Measurements from ENCODE around the gene GLCCI1. TPM values are rescaled to one million over a fixed set of nuclear protein-coding genes. Genes with fewer than 3 reads are reported as not detected.

GLCCI1 gene
- polyA plus RNA-seq, 1 donor (not counting 4 experiments of a cell fraction or from before 2014, with no cell fraction given) = 3.4 TPM

GRCh38 chr7:8112685-8113084, 144.1 kb downstream of the GLCCI1 start:
- no peak overlapping the region for H3K4me2 ChIP-seq (ENCODE audit: control insufficient read depth, extremely low read depth, insufficient read depth, low read depth, low read length)
- no peaks in the 10 kb centered on the region for H3K36me3 ChIP-seq (ENCODE audit: control insufficient read depth in 2 of 2, extremely low read depth in 1 of 2, insufficient read depth in 2 of 2, low read length in 2 of 2)
- no peak for DNase-seq (ENCODE audit: low read depth, low spot score)
- H2AFZ ChIP-seq (ENCODE audit: control insufficient read depth, low read length) = no peak overlapping the region
- no peaks in the 10 kb centered on the region for H3K79me2 ChIP-seq (ENCODE audit: control insufficient read depth, insufficient read depth, low read length)
- dilution Hi-C loops (cut with MboI; ENCODE audit: extremely low pct_ligation_motif_present, low sequenced_read_pairs) = no loop called here
- H3K4me1 ChIP-seq (ENCODE audit: control insufficient read depth, extremely low read depth, insufficient read depth, low read length) = no peaks in the 10 kb centered on the region
- H3K9ac ChIP-seq (ENCODE audit: control insufficient read depth, extremely low read depth, insufficient read depth, low read length) = no peak overlapping the region
- TF ChIP-seq EZH2 (IDR thresholded peaks at IDR 0.05; ENCODE audit: low read length) (no peak), CTCF (optimal IDR thresholded peaks at IDR 0.05 in 1 of 3, IDR thresholded peaks at IDR 0.05 in 1 of 3, conservative IDR thresholded peaks at IDR 0.05 in 1 of 3; ENCODE audit: extremely low read depth in 1 of 3, insufficient read depth in 2 of 3, low read length in 3 of 3) (no peak)
- H3K4me3 ChIP-seq (ENCODE audit: control insufficient read depth in 2 of 3, extremely low read depth in 1 of 3, insufficient read depth in 2 of 3, low read depth in 1 of 3, low read length in 3 of 3) = no peak overlapping the region
- H3K9me3 ChIP-seq (ENCODE audit: control insufficient read depth, low read depth, low read length) = no peaks in the 10 kb centered on the region
- no peaks in the 10 kb centered on the region for H4K20me1 ChIP-seq (ENCODE audit: control insufficient read depth, extremely low read depth, insufficient read depth, low read length)
- no peaks in the 10 kb centered on the region for H3K27me3 ChIP-seq (ENCODE audit: control insufficient read depth, extremely low read depth, insufficient read depth, low read length)
- H3K9me1 ChIP-seq (ENCODE audit: control insufficient read depth, extremely low read depth, insufficient read depth, low read length) = no peaks in the 10 kb centered on the region
- no peak for FAIRE-seq
- H3K27ac ChIP-seq (ENCODE audit: control insufficient read depth, insufficient read depth, low read length) = no peak overlapping the region

- dilution Hi-C loops (cut with MboI; ENCODE audit: extremely low pct_ligation_motif_present, low sequenced_read_pairs) = no loop called here
- Histone ChIP-seq H3K4me3 (ENCODE audit: control insufficient read depth in 2 of 3, extremely low read depth in 1 of 3, insufficient read depth in 2 of 3, low read depth in 1 of 3, low read length in 3 of 3) (no peak overlapping the region), H3K4me2 (ENCODE audit: control insufficient read depth, extremely low read depth, insufficient read depth, low read depth, low read length) (no peak overlapping the region), H3K9me3 (ENCODE audit: control insufficient read depth, low read depth, low read length) (no peaks in the 10 kb centered on the region), H3K27me3 (ENCODE audit: control insufficient read depth, extremely low read depth, insufficient read depth, low read length) (no peaks in the 10 kb centered on the region), H3K4me1 (ENCODE audit: control insufficient read depth, extremely low read depth, insufficient read depth, low read length) (no peaks in the 10 kb centered on the region), H3K9ac (ENCODE audit: control insufficient read depth, extremely low read depth, insufficient read depth, low read length) (no peak overlapping the region), H4K20me1 (ENCODE audit: control insufficient read depth, extremely low read depth, insufficient read depth, low read length) (no peaks in the 10 kb centered on the region), H3K36me3 (ENCODE audit: control insufficient read depth in 2 of 2, extremely low read depth in 1 of 2, insufficient read depth in 2 of 2, low read length in 2 of 2) (no peaks in the 10 kb centered on the region), H3K9me1 (ENCODE audit: control insufficient read depth, extremely low read depth, insufficient read depth, low read length) (no peaks in the 10 kb centered on the region), H2AFZ (ENCODE audit: control insufficient read depth, low read length) (no peak overlapping the region), H3K79me2 (ENCODE audit: control insufficient read depth, insufficient read depth, low read length) (no peaks in the 10 kb centered on the region), H3K27ac (ENCODE audit: control insufficient read depth, insufficient read depth, low read length) (no peak overlapping the region)
- DNase-seq (ENCODE audit: low read depth, low spot score) (no peak), FAIRE-seq (no peak)
- TF ChIP-seq EZH2 (IDR thresholded peaks at IDR 0.05; ENCODE audit: low read length) (no peak), CTCF (optimal IDR thresholded peaks at IDR 0.05 in 1 of 3, IDR thresholded peaks at IDR 0.05 in 1 of 3, conservative IDR thresholded peaks at IDR 0.05 in 1 of 3; ENCODE audit: extremely low read depth in 1 of 3, insufficient read depth in 2 of 3, low read length in 3 of 3) (no peak)
Observed at GRCh38 chr7:8113184-8113583, 144.6 kb downstream of the GLCCI1 start.

Measured in keratinocyte (primary cell).